Endothelial cell of umbilical vein (primary cell): ENCODE measurements around the gene TNFRSF4. TPM values are rescaled to one million over a fixed set of nuclear protein-coding genes. Genes with fewer than 3 reads are reported as not detected.

Source experiments
- BruUV-seq: library from RNA; stranded (reverse); fragments of 400-500 nt; replicated peaks from 2 replicates; lab custom pipeline; 2021; lab: Mats Ljungman, UMichigan
- CTCF ChIA-PET: fragments of 300-600, 350-600 bp; sonication (Branson Sonifier 250); formaldehyde crosslinking; loops from one replicate; lab custom pipeline; 2021; ENCODE audit warnings: antibody characterized with exemption, inconsistent platforms; lab: Charles Lee
- POLR2A ChIA-PET: fragments of 300-600, 350-600 bp; sonication (Branson Sonifier 250); formaldehyde crosslinking; loops from one replicate; lab custom pipeline; 2021; ENCODE audit warnings: antibody characterized with exemption, inconsistent platforms; lab: Charles Lee
- DNase-seq: peaks from one replicate; pipeline ENCODE4 v3.0.0-alpha.2; 2011; ENCODE audit warnings: low read depth, low spot score
- FAIRE-seq: peaks from 2 replicates; lab custom pipeline; 2011; peaks lifted over from hg19 to GRCh38; lab: Jason Lieb, UNC
- H2AFZ ChIP-seq: 2 replicates; pipeline ENCODE4 v1.6.0; 2012; ENCODE audit warnings: low read depth, low read length, control low read depth, inconsistent platforms
- H3K27ac ChIP-seq: 2 replicates; pipeline ENCODE4 v1.5.1; 2011; ENCODE audit warnings: low read depth, mild to moderate bottlenecking, control low read depth, low read length, moderate library complexity; ENCODE audit not compliant: insufficient read depth
- H3K27me3 ChIP-seq, 2 experiments: 2 replicates each; pipeline versions ENCODE4 v1.6.0 to v1.6.1; 2011; ENCODE audit warnings: low read length in 2 of 2, mixed read lengths in 1 of 2; ENCODE audit not compliant: control insufficient read depth in 2 of 2, insufficient read depth in 2 of 2
- H3K36me3 ChIP-seq, 2 experiments: 2 replicates in 1 of 2; 3 replicates in 1 of 2; pipeline ENCODE4 v1.5.1; 2011; ENCODE audit warnings: low read length in 2 of 2, mild to moderate bottlenecking in 1 of 2, moderate library complexity in 1 of 2; ENCODE audit not compliant: control insufficient read depth in 2 of 2, insufficient read depth in 2 of 2; ENCODE audit errors: extremely low read depth in 1 of 2
- H3K4me1 ChIP-seq: 3 replicates; pipeline ENCODE4 v1.5.1; 2011; ENCODE audit warnings: mild to moderate bottlenecking, low read length; ENCODE audit not compliant: control insufficient read depth, insufficient read depth; ENCODE audit errors: extremely low read depth
- H3K4me2 ChIP-seq: 2 replicates; pipeline ENCODE4 v1.6.1; 2011; ENCODE audit warnings: low read length, control low read depth, mixed read lengths; ENCODE audit not compliant: insufficient read depth
- H3K4me3 ChIP-seq, 3 experiments: fragments of 200-600 bp in 1 of 3; sonication (generic), shearing (Covaris generic) in 1 of 3; replicated peaks in 1 of 3; 2 replicates each; pipeline ENCODE4 v1.5.1; 2011 to 2016; ENCODE audit warnings: control low read depth in 3 of 3, low read length in 3 of 3, mild to moderate bottlenecking in 2 of 3, inconsistent platforms in 1 of 3, low read depth in 1 of 3, moderate library complexity in 1 of 3; ENCODE audit not compliant: insufficient read depth in 1 of 3
- H3K79me2 ChIP-seq: 2 replicates; pipeline ENCODE4 v1.6.0; 2012; ENCODE audit warnings: low read length, inconsistent platforms; ENCODE audit not compliant: control insufficient read depth, insufficient read depth
- H3K9ac ChIP-seq: replicated peaks from 2 replicates; pipeline ENCODE3; 2011; ENCODE audit warnings: low read length, control low read depth; ENCODE audit not compliant: insufficient read depth; ENCODE audit errors: extremely low read depth
- H3K9me1 ChIP-seq: replicated peaks from 3 replicates; pipeline ENCODE4 v1.6.0; 2011; ENCODE audit warnings: mild to moderate bottlenecking, low read length; ENCODE audit not compliant: control insufficient read depth, insufficient read depth; ENCODE audit errors: extremely low read depth
- H3K9me3 ChIP-seq: replicated peaks from 2 replicates; pipeline ENCODE4 v1.5.1; 2012; ENCODE audit warnings: low read length, inconsistent platforms; ENCODE audit not compliant: control insufficient read depth, insufficient read depth
- H4K20me1 ChIP-seq: replicated peaks from 2 replicates; pipeline ENCODE3; 2011; ENCODE audit warnings: mild to moderate bottlenecking, low read length; ENCODE audit not compliant: control insufficient read depth, insufficient read depth; ENCODE audit errors: extremely low read depth
- EZH2 ChIP-seq: IDR thresholded peaks from 2 replicates; pipeline ENCODE4 v1.6.1; 2012; ENCODE audit warnings: borderline replicate concordance, low read depth, mild to moderate bottlenecking, moderate library complexity, low read length, inconsistent platforms; ENCODE audit not compliant: severe bottlenecking
- FOS ChIP-seq: IDR thresholded peaks from 2 replicates; pipeline ENCODE4 v1.6.1; 2011; ENCODE audit warnings: mild to moderate bottlenecking, low read length, moderate library complexity, borderline replicate concordance; ENCODE audit not compliant: insufficient read depth
- GATA2 ChIP-seq: IDR thresholded peaks from 2 replicates; pipeline ENCODE4 v1.7.0; 2011; ENCODE audit warnings: low read depth, mild to moderate bottlenecking, moderate library complexity, mixed read lengths, low read length; ENCODE audit not compliant: insufficient read length, insufficient read depth
- POLR2AphosphoS5 ChIP-seq: IDR thresholded peaks from 2 replicates; pipeline ENCODE4 v1.6.1; 2012; ENCODE audit warnings: low read depth, mild to moderate bottlenecking, control low read depth, low read length, moderate library complexity; ENCODE audit not compliant: insufficient read depth
- dilution Hi-C: fragments of 300-500 bp; cut with MboI; formaldehyde crosslinking; loops from one replicate; pipeline ENCODE4 v1.15.0; 2019; ENCODE audit warnings: low sequenced_read_pairs; ENCODE audit not compliant: extremely low pct_ligation_motif_present
- intact Hi-C: fragments of 100-400 bp; cut with micrococcal nuclease; formaldehyde crosslinking; loops from one replicate; pipeline ENCODE4 v1.10.0; 2022
- polyA plus RNA-seq, 4 experiments: library from polyadenylated mRNA; depleted of rRNA in 3 of 4; stranded (reverse) in 3 of 4; unstranded in 1 of 4; fragments of >200 nt; gene quantifications; 2 replicates each; pipeline versions ENCODE4 v1.2.1 to v1.2.3, GENCODE V29; 2011 to 2012; ENCODE audit warnings: missing spikeins in 1 of 4
- total RNA-seq: library from RNA; stranded (reverse); gene quantifications from 2 replicates; pipeline ENCODE4 v1.2.3, GENCODE V29; 2021
- TF ChIP-seq, protein P1 (sequence below), 2 donors: IDR thresholded peaks; 1 replicate in 1 of 2; 2 replicates in 1 of 2; pipeline ENCODE4 v1.5.1; 2011; ENCODE audit warnings: low read length in 2 of 2, mild to moderate bottlenecking in 2 of 2, moderate library complexity in 2 of 2, control low read depth in 1 of 2, inconsistent platforms in 1 of 2, low read depth in 1 of 2; ENCODE audit not compliant: insufficient read depth in 1 of 2; ENCODE audit errors: extremely low read depth in 1 of 2
- TF ChIP-seq, protein P2 (sequence below): IDR thresholded peaks from 2 replicates; pipeline ENCODE4 v1.6.1; 2011; ENCODE audit not compliant: insufficient read depth, insufficient read length

TNFRSF4 gene
- total and polyA plus RNA-seq, 2 donors (not counting 3 experiments of a cell fraction or from before 2014, with no cell fraction given), result 0.55 to 1.5 TPM

DNA sequence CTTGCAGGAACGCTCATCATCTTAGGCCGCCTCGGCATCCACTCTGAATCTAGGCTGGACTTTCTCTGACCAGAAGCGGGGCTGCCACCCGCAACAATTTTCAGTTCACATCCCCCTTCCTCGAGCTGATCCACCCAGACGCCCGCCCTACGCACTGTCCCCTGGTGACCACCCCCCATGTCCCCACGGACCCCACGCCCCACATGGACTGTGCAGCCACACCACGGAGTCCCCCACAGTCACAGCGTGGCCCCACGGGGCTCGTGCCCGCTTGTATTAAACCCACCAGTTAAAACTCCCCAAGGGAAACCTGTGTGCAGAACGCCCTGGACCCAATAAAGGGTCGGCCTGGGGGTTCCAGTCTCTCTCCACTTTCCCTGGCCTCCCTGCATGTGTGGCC lies 45.6 kb upstream of the TNFRSF4 start:
- Histone ChIP-seq H3K9me3 (no peaks in the 10 kb centered on the region), H3K9ac (no peak overlapping the region), H3K4me1 (peaks cover 19% of the 10 kb centered on the region), H4K20me1 (no peaks in the 10 kb centered on the region), H3K79me2 (peaks cover 14% of the 10 kb centered on the region), H3K4me2 (no peak overlapping the region), H3K27ac (no peak overlapping the region), H2AFZ (no peak overlapping the region), H3K36me3 (peaks cover 9 to 33% of the 10 kb centered on the region in 2 experiments), H3K9me1 (no peaks in the 10 kb centered on the region), H3K4me3 (no peak overlapping the region), H3K27me3 (no peaks in the 10 kb centered on the region)
- no TSS peak for BruUV-seq
- no peak for FAIRE-seq
- ChIA-PET CTCF (no interaction called here), POLR2A (no interaction called here)
- dilution Hi-C loops, result no loop called here
- intact Hi-C loops, result no loop called here
- TF ChIP-seq FOS (no peak), EZH2 (no peak), GATA2 (no peak), POLR2AphosphoS5 (no peak)
- TF ChIP-seq, protein P1, sequence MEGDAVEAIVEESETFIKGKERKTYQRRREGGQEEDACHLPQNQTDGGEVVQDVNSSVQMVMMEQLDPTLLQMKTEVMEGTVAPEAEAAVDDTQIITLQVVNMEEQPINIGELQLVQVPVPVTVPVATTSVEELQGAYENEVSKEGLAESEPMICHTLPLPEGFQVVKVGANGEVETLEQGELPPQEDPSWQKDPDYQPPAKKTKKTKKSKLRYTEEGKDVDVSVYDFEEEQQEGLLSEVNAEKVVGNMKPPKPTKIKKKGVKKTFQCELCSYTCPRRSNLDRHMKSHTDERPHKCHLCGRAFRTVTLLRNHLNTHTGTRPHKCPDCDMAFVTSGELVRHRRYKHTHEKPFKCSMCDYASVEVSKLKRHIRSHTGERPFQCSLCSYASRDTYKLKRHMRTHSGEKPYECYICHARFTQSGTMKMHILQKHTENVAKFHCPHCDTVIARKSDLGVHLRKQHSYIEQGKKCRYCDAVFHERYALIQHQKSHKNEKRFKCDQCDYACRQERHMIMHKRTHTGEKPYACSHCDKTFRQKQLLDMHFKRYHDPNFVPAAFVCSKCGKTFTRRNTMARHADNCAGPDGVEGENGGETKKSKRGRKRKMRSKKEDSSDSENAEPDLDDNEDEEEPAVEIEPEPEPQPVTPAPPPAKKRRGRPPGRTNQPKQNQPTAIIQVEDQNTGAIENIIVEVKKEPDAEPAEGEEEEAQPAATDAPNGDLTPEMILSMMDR (IDR thresholded peaks at IDR 0.05; ENCODE audit: extremely low read depth in 1 of 2, insufficient read depth in 1 of 2, low read depth in 1 of 2, low read length in 2 of 2), result no peak
- TF ChIP-seq, protein P2, sequence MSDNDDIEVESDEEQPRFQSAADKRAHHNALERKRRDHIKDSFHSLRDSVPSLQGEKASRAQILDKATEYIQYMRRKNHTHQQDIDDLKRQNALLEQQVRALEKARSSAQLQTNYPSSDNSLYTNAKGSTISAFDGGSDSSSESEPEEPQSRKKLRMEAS, result no peak
- no peak for DNase-seq
